Testis (tissue), 3 donors: ENCODE results near the gene CAPG. TPM values are rescaled to one million over a fixed set of nuclear protein-coding genes. Genes with fewer than 3 reads are reported as not detected.

Experiments used
- DNase-seq: peaks from one replicate; pipeline ENCODE4 v3.0.0-alpha.2; 2019
- H3K27ac ChIP-seq, 2 donors: fragments of 200-600 bp; sonication (generic); one replicate each; pipeline ENCODE4 v1.5.1; 2019
- H3K27me3 ChIP-seq: fragments of 200-600 bp; sonication (generic); one replicate; pipeline ENCODE4 v1.5.1; 2019
- H3K36me3 ChIP-seq: fragments of 200-600 bp; sonication (generic); one replicate; pipeline ENCODE4 v1.5.1; 2017; ENCODE audit warnings: low read depth; ENCODE audit errors: missing control alignments
- H3K4me1 ChIP-seq: fragments of 200-600 bp; sonication (generic); one replicate; pipeline ENCODE4 v1.5.1; 2019
- H3K4me3 ChIP-seq, 2 donors: fragments of 200-600 bp; sonication (generic); one replicate each; pipeline ENCODE4 v1.5.1; 2017 to 2019
- H3K9me3 ChIP-seq: fragments of 200-600 bp; sonication (generic); one replicate; pipeline ENCODE4 v1.5.1; 2017
- POLR2A ChIP-seq: fragments of 450-650 bp; IDR thresholded peaks from one replicate; pipeline ENCODE4 v1.6.1; 2017; ENCODE audit warnings: antibody characterized with exemption, mild to moderate bottlenecking, moderate library complexity
- WGBS, 2 donors: methylation state at CpG; one replicate each; pipeline ENCODE4 v1.1.5; 2018; 5-methylcytosine and 5-hydroxymethylcytosine counted together
- intact Hi-C: fragments of 100-400 bp; cut with DNase I; formaldehyde crosslinking; loops from one replicate; pipeline ENCODE4 v1.15.1; 2023; ENCODE audit warnings: low total_unique reads
- polyA plus RNA-seq: library from polyadenylated mRNA; stranded (reverse); fragments of 350-450 nt; fragmentation: Illumina TruSeq; extraction: RNeasy Lipid Tissue Mini Kit (QIAGEN cat#74804); gene quantifications from one replicate; pipeline ENCODE4 v1.2.3, GENCODE V29; 2014; ENCODE audit warnings: low read depth, low replicate concordance; ENCODE audit not compliant: insufficient read depth
- total RNA-seq, 2 donors: library from RNA; depleted of rRNA; stranded (reverse); fragments of >200 nt; gene quantifications; one replicate each; pipeline ENCODE4 v1.2.3, GENCODE V29; 2016
- TF ChIP-seq, protein P1 (sequence below), 3 experiments: fragments of 450-650 bp in 2 of 3; fragments of 200-600 bp in 1 of 3; sonication (generic) in 1 of 3; IDR thresholded peaks; one replicate each; pipeline ENCODE4 v1.5.1; 2016 to 2019; ENCODE audit warnings: antibody characterized with exemption in 3 of 3, mild to moderate bottlenecking in 2 of 3, moderate library complexity in 1 of 3

Gene CAPG
- total and polyA plus RNA-seq, 3 donors from 2014 or later = 17.7 to 74.5 (median 29.4) TPM

DNA sequence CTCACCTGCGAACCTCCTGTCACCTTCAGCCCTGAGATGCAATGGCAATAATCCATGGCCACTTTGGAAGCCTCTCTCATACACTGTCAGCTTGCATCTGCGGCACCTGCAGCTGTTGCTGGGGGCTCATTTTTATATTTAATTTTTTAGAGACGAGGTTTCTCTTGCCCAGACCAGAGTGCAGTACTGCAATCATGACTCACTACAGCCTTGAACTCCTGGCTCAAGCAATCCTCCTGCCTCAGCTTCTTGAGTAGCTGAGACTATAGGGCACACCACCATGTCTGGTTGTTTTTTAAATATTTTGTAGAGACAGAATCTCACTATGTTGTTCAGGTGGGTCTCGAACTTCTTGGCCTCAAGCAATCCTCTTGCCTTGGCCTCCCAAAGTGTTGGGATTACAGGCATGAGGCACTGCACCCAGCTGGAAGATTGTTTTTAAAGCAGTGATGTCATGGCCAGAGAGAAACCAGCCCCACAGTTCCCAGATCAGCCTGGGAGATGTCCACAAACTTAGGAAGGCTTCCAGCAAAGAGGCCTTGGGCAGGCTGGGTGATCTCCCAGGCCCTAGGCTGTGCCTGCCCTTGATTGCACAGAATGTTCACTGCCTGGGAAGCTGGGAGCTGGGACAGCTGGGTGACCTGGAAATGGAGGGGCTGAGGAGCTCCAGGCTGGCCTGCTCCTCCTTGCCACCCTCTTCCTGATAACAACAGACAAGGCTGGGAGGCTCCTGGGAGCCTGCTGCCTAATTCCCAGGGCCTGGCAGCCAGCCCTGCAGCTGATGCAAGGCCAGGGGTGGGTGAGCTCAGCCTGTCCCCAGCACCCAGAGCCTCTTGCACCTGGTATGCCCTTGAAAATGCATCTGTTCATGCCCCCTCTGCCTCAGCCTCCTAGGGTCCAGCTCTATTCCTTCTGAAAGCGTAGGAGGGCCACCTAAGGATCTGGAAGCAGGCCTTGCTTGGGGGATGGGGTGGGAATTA, 35.4 kb upstream of the CAPG start:
- H3K27me3 ChIP-seq = no peaks in the 10 kb centered on the region
- TF ChIP-seq, protein P1, sequence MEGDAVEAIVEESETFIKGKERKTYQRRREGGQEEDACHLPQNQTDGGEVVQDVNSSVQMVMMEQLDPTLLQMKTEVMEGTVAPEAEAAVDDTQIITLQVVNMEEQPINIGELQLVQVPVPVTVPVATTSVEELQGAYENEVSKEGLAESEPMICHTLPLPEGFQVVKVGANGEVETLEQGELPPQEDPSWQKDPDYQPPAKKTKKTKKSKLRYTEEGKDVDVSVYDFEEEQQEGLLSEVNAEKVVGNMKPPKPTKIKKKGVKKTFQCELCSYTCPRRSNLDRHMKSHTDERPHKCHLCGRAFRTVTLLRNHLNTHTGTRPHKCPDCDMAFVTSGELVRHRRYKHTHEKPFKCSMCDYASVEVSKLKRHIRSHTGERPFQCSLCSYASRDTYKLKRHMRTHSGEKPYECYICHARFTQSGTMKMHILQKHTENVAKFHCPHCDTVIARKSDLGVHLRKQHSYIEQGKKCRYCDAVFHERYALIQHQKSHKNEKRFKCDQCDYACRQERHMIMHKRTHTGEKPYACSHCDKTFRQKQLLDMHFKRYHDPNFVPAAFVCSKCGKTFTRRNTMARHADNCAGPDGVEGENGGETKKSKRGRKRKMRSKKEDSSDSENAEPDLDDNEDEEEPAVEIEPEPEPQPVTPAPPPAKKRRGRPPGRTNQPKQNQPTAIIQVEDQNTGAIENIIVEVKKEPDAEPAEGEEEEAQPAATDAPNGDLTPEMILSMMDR (IDR thresholded peaks at IDR 0.05) = no peak
- no peak for TF ChIP-seq POLR2A
- peak overlapping the region; percentile 74 to 89 for H3K27ac ChIP-seq
- no peaks in the 10 kb centered on the region for H3K9me3 ChIP-seq
- H3K4me3 ChIP-seq = no peak overlapping the region
- H3K36me3 ChIP-seq = no peaks in the 10 kb centered on the region
- intact Hi-C loops = no loop called here
- DNase-seq = peak; percentile 83
- 62 to 69% methylated on average over 4 to 5 of the region's 5 CpGs for WGBS, 2 donors
- peaks cover 52% of the 10 kb centered on the region for H3K4me1 ChIP-seq

DNA sequence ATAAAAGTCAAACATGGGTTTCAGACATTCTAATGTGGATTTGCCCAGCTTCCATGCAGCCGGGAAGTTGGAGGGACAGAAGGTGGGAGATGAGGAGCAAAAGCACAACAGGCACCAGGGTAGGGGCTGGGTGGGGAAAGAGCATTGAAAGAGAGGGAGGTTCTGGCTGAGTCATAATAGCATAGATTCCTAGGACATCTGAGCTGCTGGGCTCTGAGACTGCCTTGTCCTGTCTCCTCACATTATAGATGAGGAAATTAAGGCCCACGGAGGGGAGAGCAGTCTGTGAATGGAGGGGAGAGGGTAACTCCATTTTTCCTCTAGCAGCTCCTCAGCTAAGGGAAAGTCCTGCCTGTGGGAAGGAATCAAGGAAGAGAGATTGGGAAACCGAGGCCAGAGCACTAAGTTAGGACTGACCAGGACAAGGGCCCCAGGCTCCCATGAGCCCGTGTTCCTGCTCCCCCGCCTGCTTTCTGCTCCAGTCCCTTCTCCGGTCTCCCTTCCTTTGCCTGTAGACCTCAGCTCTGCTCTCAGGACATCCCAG, 34.5 kb upstream of the CAPG start:
- no peak for TF ChIP-seq POLR2A
- TF ChIP-seq, protein P1 (IDR thresholded peaks at IDR 0.05) = no peak
- intact Hi-C loops = no loop called here
- no peak overlapping the region for H3K4me3 ChIP-seq
- H3K4me1 ChIP-seq = peaks cover 50% of the 10 kb centered on the region
- no peaks in the 10 kb centered on the region for H3K36me3 ChIP-seq
- 76 to 88% methylated on average over 6 of the region's 6 CpGs for WGBS, 2 donors
- DNase-seq = no peak
- H3K27me3 ChIP-seq = no peaks in the 10 kb centered on the region
- H3K27ac ChIP-seq = peak overlapping the region; percentile 74 to 89
- no peaks in the 10 kb centered on the region for H3K9me3 ChIP-seq

GRCh38 chr2:85441864-85442263, 31.7 kb upstream of the CAPG start:
- Histone ChIP-seq H3K27ac (no peak overlapping the region), H3K36me3 (no peaks in the 10 kb centered on the region), H3K4me3 (no peak overlapping the region), H3K4me1 (peaks cover 43% of the 10 kb centered on the region), H3K9me3 (no peaks in the 10 kb centered on the region), H3K27me3 (no peaks in the 10 kb centered on the region)
- no peak for DNase-seq
- intact Hi-C loops = no loop called here
- WGBS, 2 donors = 80 to 86% methylated on average over 4 of the region's 4 CpGs
- TF ChIP-seq, protein P1 (IDR thresholded peaks at IDR 0.05) = no peak
- TF ChIP-seq POLR2A = no peak

DNA sequence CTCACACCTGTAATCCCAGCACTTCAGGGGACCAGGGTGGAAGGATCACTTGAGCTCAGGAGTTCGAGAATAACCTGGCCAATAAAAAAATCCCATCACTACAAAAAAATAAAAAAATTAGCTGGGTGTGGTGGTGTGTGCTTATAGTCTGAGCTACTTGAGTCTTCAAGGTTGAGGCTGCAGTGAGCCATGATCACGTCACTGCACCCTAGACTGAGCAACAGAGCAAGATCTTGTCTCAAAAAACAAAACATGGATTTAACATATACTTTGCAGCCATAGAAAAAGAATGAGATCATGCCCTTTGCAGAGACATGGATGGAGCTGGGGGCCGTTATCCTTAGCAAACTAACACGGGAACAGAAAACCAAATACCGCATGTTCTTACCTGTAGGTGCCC, 30.6 kb upstream of the CAPG start:
- H3K27ac ChIP-seq = no peak overlapping the region
- intact Hi-C loops = no loop called here
- no peak overlapping the region for H3K4me3 ChIP-seq
- H3K4me1 ChIP-seq = peaks cover 38% of the 10 kb centered on the region
- H3K27me3 ChIP-seq = no peaks in the 10 kb centered on the region
- TF ChIP-seq POLR2A = no peak
- TF ChIP-seq, protein P1 (IDR thresholded peaks at IDR 0.05) = no peak
- 91 to 95% methylated on average over 5 of the region's 5 CpGs for WGBS, 2 donors
- no peaks in the 10 kb centered on the region for H3K36me3 ChIP-seq
- H3K9me3 ChIP-seq = no peaks in the 10 kb centered on the region
- DNase-seq = no peak
